HL-60 (cell line): ENCODE results near the gene WIZ.

ENCODE experiments used
- SPI1 ChIP-seq: IDR thresholded peaks from 2 replicates; pipeline ENCODE4 v1.6.1; 2012; ENCODE audit warnings: low read depth, mild to moderate bottlenecking, borderline replicate concordance
- TF ChIP-seq, protein P1 (sequence below): IDR thresholded peaks from one replicate; pipeline ENCODE4 v1.5.1; 2011; ENCODE audit warnings: low read length, control low read depth, inconsistent platforms; ENCODE audit not compliant: insufficient read depth
- TF ChIP-seq, protein P2 (sequence below): IDR thresholded peaks from 2 replicates; pipeline ENCODE4 v1.6.1; 2012; ENCODE audit warnings: low read depth; ENCODE audit not compliant: insufficient replicate concordance

DNA sequence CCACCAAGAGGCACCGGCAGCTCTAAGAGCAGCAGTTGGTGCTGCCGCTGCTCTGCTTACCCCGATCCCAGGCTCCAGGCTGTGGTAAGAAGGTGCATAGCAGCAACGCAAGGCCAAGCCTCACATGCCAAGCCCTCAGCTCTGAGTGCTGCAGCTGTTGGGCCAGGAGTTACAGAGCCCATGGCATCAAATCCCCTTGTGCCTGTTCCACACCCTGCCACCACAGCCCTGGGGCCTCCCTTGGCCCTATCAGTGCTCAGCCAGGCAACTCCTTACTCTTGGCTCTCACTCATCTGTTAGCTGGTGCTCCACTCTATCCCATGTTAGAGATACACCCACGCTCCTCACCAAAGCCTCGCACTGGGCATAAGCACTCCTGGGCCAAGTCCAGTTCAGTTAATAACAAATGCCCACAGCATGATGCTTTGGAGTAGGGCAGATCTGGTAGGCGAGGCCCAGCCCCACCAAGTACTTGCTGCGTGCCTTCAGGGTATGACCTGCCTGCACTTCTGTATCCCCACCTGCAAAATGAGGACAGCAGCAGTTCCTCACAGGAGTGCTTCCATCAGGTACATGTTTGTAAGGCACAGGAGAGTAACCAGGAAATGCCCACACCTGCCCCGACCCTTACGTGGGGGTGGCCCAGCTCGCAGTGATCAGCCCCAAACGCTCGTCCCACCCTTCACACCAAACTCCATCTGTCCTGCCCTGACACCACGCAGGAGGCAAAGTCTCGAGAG, 47.2 kb downstream of the WIZ start:
- TF ChIP-seq, protein P1, sequence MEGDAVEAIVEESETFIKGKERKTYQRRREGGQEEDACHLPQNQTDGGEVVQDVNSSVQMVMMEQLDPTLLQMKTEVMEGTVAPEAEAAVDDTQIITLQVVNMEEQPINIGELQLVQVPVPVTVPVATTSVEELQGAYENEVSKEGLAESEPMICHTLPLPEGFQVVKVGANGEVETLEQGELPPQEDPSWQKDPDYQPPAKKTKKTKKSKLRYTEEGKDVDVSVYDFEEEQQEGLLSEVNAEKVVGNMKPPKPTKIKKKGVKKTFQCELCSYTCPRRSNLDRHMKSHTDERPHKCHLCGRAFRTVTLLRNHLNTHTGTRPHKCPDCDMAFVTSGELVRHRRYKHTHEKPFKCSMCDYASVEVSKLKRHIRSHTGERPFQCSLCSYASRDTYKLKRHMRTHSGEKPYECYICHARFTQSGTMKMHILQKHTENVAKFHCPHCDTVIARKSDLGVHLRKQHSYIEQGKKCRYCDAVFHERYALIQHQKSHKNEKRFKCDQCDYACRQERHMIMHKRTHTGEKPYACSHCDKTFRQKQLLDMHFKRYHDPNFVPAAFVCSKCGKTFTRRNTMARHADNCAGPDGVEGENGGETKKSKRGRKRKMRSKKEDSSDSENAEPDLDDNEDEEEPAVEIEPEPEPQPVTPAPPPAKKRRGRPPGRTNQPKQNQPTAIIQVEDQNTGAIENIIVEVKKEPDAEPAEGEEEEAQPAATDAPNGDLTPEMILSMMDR, result no peak
- TF ChIP-seq, protein P2, sequence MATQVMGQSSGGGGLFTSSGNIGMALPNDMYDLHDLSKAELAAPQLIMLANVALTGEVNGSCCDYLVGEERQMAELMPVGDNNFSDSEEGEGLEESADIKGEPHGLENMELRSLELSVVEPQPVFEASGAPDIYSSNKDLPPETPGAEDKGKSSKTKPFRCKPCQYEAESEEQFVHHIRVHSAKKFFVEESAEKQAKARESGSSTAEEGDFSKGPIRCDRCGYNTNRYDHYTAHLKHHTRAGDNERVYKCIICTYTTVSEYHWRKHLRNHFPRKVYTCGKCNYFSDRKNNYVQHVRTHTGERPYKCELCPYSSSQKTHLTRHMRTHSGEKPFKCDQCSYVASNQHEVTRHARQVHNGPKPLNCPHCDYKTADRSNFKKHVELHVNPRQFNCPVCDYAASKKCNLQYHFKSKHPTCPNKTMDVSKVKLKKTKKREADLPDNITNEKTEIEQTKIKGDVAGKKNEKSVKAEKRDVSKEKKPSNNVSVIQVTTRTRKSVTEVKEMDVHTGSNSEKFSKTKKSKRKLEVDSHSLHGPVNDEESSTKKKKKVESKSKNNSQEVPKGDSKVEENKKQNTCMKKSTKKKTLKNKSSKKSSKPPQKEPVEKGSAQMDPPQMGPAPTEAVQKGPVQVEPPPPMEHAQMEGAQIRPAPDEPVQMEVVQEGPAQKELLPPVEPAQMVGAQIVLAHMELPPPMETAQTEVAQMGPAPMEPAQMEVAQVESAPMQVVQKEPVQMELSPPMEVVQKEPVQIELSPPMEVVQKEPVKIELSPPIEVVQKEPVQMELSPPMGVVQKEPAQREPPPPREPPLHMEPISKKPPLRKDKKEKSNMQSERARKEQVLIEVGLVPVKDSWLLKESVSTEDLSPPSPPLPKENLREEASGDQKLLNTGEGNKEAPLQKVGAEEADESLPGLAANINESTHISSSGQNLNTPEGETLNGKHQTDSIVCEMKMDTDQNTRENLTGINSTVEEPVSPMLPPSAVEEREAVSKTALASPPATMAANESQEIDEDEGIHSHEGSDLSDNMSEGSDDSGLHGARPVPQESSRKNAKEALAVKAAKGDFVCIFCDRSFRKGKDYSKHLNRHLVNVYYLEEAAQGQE, result no peak
- no peak for TF ChIP-seq SPI1
